Chondrocyte (in vitro differentiated cells): ENCODE results near the gene SPINK4. TPM values are rescaled to one million over a fixed set of nuclear protein-coding genes. Genes with fewer than 3 reads are reported as not detected.

ENCODE experiments used
- DNase-seq: peaks from one replicate; pipeline ENCODE4 v3.0.0; 2021; ENCODE audit warnings: mixed read lengths, low spot score
- H3K27ac Mint-ChIP-seq: one replicate; pipeline ENCODE4 v1.8.0; 2021; ENCODE audit warnings: mild to moderate bottlenecking, moderate library complexity, mixed read lengths; ENCODE audit not compliant: unreplicated experiment
- H3K27me3 Mint-ChIP-seq: 2 replicates; pipeline ENCODE4 v1.8.0; 2021; ENCODE audit warnings: low read depth, mixed read lengths
- H3K36me3 Mint-ChIP-seq: 2 replicates; pipeline ENCODE4 v1.8.0; 2021; ENCODE audit warnings: low read depth, mixed read lengths
- H3K4me1 Mint-ChIP-seq: 2 replicates; pipeline ENCODE4 v1.8.0; 2021; ENCODE audit warnings: low read depth, mild to moderate bottlenecking, mixed read lengths
- H3K4me3 Mint-ChIP-seq: one replicate; pipeline ENCODE4 v1.8.0; 2021; ENCODE audit warnings: mild to moderate bottlenecking, moderate library complexity, mixed read lengths; ENCODE audit not compliant: unreplicated experiment
- H3K9me3 Mint-ChIP-seq: 2 replicates; pipeline ENCODE4 v1.8.0; 2021; ENCODE audit warnings: low read depth, mixed read lengths
- total RNA-seq: library from RNA; stranded (reverse); gene quantifications from 3 replicates; pipeline ENCODE4 v1.2.1, GENCODE V29; 2021
- TF ChIP-seq, protein P1 (sequence below): fragments of 200-600 bp; sonication (generic); IDR thresholded peaks from 2 replicates; pipeline ENCODE4 v1.5.0; 2021; ENCODE audit warnings: antibody characterized with exemption, mild to moderate bottlenecking, moderate library complexity

The SPINK4 gene
- total RNA-seq, 1 donor from 2014 or later: not detected

GRCh38 chr9:33234511-33235467, 5.2 kb upstream of the SPINK4 start:
- Mint-ChIP-seq H3K4me3 (no peak overlapping the region), H3K27me3 (peaks cover 9% of the 10 kb centered on the region), H3K27ac (no peak overlapping the region), H3K36me3 (no peaks in the 10 kb centered on the region), H3K4me1 (peaks cover 7% of the 10 kb centered on the region), H3K9me3 (no peaks in the 10 kb centered on the region)
- no peak for DNase-seq
- TF ChIP-seq, protein P1, sequence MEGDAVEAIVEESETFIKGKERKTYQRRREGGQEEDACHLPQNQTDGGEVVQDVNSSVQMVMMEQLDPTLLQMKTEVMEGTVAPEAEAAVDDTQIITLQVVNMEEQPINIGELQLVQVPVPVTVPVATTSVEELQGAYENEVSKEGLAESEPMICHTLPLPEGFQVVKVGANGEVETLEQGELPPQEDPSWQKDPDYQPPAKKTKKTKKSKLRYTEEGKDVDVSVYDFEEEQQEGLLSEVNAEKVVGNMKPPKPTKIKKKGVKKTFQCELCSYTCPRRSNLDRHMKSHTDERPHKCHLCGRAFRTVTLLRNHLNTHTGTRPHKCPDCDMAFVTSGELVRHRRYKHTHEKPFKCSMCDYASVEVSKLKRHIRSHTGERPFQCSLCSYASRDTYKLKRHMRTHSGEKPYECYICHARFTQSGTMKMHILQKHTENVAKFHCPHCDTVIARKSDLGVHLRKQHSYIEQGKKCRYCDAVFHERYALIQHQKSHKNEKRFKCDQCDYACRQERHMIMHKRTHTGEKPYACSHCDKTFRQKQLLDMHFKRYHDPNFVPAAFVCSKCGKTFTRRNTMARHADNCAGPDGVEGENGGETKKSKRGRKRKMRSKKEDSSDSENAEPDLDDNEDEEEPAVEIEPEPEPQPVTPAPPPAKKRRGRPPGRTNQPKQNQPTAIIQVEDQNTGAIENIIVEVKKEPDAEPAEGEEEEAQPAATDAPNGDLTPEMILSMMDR: no peak

GRCh38 chr9:33236571-33236970, 3.4 kb upstream of the SPINK4 start:
- Mint-ChIP-seq H3K27ac (no peak overlapping the region), H3K9me3 (no peaks in the 10 kb centered on the region), H3K4me1 (peaks cover 7% of the 10 kb centered on the region), H3K27me3 (peaks cover 13% of the 10 kb centered on the region), H3K4me3 (no peak overlapping the region), H3K36me3 (no peaks in the 10 kb centered on the region)
- DNase-seq: no peak
- TF ChIP-seq, protein P1: no peak

- DNase-seq: no peak
- Mint-ChIP-seq H3K4me1 (no peaks in the 10 kb centered on the region), H3K4me3 (no peak overlapping the region), H3K27ac (no peak overlapping the region), H3K27me3 (peaks cover 11% of the 10 kb centered on the region), H3K36me3 (no peaks in the 10 kb centered on the region), H3K9me3 (no peaks in the 10 kb centered on the region)
- TF ChIP-seq, protein P1: no peak
Measured at GRCh38 chr9:33241298-33241697, 1.3 kb downstream of the SPINK4 start.

- Mint-ChIP-seq H3K27me3 (peaks cover 7% of the 10 kb centered on the region), H3K4me3 (no peak overlapping the region), H3K4me1 (no peaks in the 10 kb centered on the region), H3K27ac (no peak overlapping the region), H3K9me3 (no peaks in the 10 kb centered on the region), H3K36me3 (no peaks in the 10 kb centered on the region)
- TF ChIP-seq, protein P1: no peak
- no peak for DNase-seq
Measured at GRCh38 chr9:33242609-33243134, 2.7 kb downstream of the SPINK4 start.

DNA sequence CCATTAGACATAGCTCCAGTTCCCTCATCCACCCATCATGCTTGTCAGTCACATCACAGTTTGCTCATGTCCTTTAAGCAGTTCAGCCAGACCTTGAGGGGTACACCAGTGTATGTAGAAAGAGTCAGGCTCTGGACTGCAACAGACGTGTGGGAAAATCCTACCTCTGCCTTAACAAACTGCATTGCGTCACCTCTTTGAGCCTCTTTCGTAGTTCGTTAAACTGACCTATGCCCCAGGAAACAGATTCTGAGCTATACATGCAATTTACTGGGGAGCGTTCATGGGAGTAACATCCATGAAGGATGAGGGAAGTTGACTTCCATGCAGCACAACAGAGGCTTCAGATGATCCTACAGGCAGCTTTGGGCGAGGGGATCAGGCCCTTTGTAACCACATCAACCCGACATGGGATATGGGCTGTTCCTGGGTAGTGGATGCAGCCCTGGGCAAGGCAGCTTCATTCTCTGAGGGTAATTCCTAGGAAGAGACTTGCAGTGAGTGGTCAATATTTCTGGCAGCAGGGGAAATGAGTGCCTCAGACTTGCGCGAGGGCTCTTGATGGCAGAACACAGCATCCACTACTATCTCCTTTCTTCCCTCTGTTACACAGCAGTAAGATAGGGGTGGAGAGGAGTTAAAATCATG, 4.3 kb downstream of the SPINK4 start:
- no peak overlapping the region for H3K4me3 Mint-ChIP-seq
- no peaks in the 10 kb centered on the region for H3K36me3 Mint-ChIP-seq
- H3K27ac Mint-ChIP-seq: no peak overlapping the region
- TF ChIP-seq, protein P1: no peak
- no peak for DNase-seq
- no peaks in the 10 kb centered on the region for H3K4me1 Mint-ChIP-seq
- H3K27me3 Mint-ChIP-seq: peaks cover 7% of the 10 kb centered on the region
- no peaks in the 10 kb centered on the region for H3K9me3 Mint-ChIP-seq
